ENCODE measurements around the gene DBX1.

Gene DBX1

GRCh38 chr11:20119315-20119714 lies 41.0 kb downstream of the DBX1 start:
- TF ChIP-seq GATA2 (IDR thresholded peaks at IDR 0.05; ENCODE audit: low read depth, low read length): no peak

GRCh38 chr11:20118209-20118608 lies 42.1 kb downstream of the DBX1 start:
- no peak for TF ChIP-seq GATA3 (IDR thresholded peaks at IDR 0.05; ENCODE audit: low read depth, low read length)
- TF ChIP-seq GATA2 (IDR thresholded peaks at IDR 0.05; ENCODE audit: low read depth, low read length): no peak

- TF ChIP-seq GATA2 (IDR thresholded peaks at IDR 0.05; ENCODE audit: low read depth, low read length) (no peak), GATA3 (IDR thresholded peaks at IDR 0.05; ENCODE audit: low read depth, low read length) (no peak)
These were observed 43.0 kb downstream of the DBX1 start for GRCh38 chr11:20117291-20117690.

GRCh38 chr11:20116825-20117224 lies 43.5 kb downstream of the DBX1 start:
- TF ChIP-seq GATA3 (IDR thresholded peaks at IDR 0.05; ENCODE audit: low read depth, low read length) (no peak), GATA2 (IDR thresholded peaks at IDR 0.05; ENCODE audit: low read depth, low read length) (no peak)

- no peak for TF ChIP-seq GATA3 (IDR thresholded peaks at IDR 0.05; ENCODE audit: low read depth, low read length)
- TF ChIP-seq GATA2 (IDR thresholded peaks at IDR 0.05; ENCODE audit: low read depth, low read length): no peak
These were observed 45.7 kb downstream of the DBX1 start for GRCh38 chr11:20114588-20114987.

- TF ChIP-seq GATA3 (IDR thresholded peaks at IDR 0.05; ENCODE audit: low read depth, low read length) (no peak), GATA2 (IDR thresholded peaks at IDR 0.05; ENCODE audit: low read depth, low read length) (no peak)
These were observed 47.2 kb downstream of the DBX1 start for GRCh38 chr11:20113149-20113438.

GRCh38 chr11:20112291-20113148 lies 47.8 kb downstream of the DBX1 start:
- no peak for TF ChIP-seq GATA2 (IDR thresholded peaks at IDR 0.05; ENCODE audit: low read depth, low read length)
- TF ChIP-seq GATA3 (IDR thresholded peaks at IDR 0.05; ENCODE audit: low read depth, low read length): no peak

GRCh38 chr11:20111871-20112270 lies 48.4 kb downstream of the DBX1 start:
- TF ChIP-seq GATA3 (IDR thresholded peaks at IDR 0.05; ENCODE audit: low read depth, low read length) (no peak), GATA2 (IDR thresholded peaks at IDR 0.05; ENCODE audit: low read depth, low read length) (no peak)

GRCh38 chr11:20110908-20111669 lies 49.2 kb downstream of the DBX1 start:
- TF ChIP-seq GATA3 (IDR thresholded peaks at IDR 0.05; ENCODE audit: low read depth, low read length): no peak
- no peak for TF ChIP-seq GATA2 (IDR thresholded peaks at IDR 0.05; ENCODE audit: low read depth, low read length)

GRCh38 chr11:20109731-20110445 lies 50.4 kb downstream of the DBX1 start:
- no peak for TF ChIP-seq GATA2 (IDR thresholded peaks at IDR 0.05; ENCODE audit: low read depth, low read length)
- no peak for TF ChIP-seq GATA3 (IDR thresholded peaks at IDR 0.05; ENCODE audit: low read depth, low read length)
